ENCODE data around the gene NFKB1. TPM values are rescaled to one million over a fixed set of nuclear protein-coding genes. Genes with fewer than 3 reads are reported as not detected.

NFKB1 gene
- total RNA-seq, 1 experiment from 2014 or later, result 24.7 TPM

GRCh38 chr4:102641793-102642192 lies 140.6 kb downstream of the NFKB1 start:
- H3K27me3 ChIP-seq, result no peaks in the 10 kb centered on the region
- no peaks in the 10 kb centered on the region for H3K36me3 ChIP-seq
- no peaks in the 10 kb centered on the region for H3K9me3 ChIP-seq
- H3K4me3 ChIP-seq, result no peak overlapping the region
- DNase-seq, result no peak

- Histone ChIP-seq H3K36me3 (no peaks in the 10 kb centered on the region), H3K27me3 (no peaks in the 10 kb centered on the region), H3K4me3 (no peak overlapping the region), H3K9me3 (no peaks in the 10 kb centered on the region)
- no peak for DNase-seq
These were observed 141.6 kb downstream of the NFKB1 start for GRCh38 chr4:102642631-102643298.

- Histone ChIP-seq H3K9me3 (no peaks in the 10 kb centered on the region), H3K4me3 (no peak overlapping the region), H3K27me3 (no peaks in the 10 kb centered on the region), H3K36me3 (no peaks in the 10 kb centered on the region)
- no peak for DNase-seq
These were observed 146.0 kb downstream of the NFKB1 start for GRCh38 chr4:102647117-102647516.

GRCh38 chr4:102657206-102657605 lies 156.0 kb downstream of the NFKB1 start:
- Histone ChIP-seq H3K4me3 (no peak overlapping the region), H3K27me3 (no peaks in the 10 kb centered on the region), H3K9me3 (no peaks in the 10 kb centered on the region), H3K36me3 (no peaks in the 10 kb centered on the region)
- DNase-seq, result no peak

GRCh38 chr4:102663073-102663472 lies 161.9 kb downstream of the NFKB1 start:
- H3K36me3 ChIP-seq, result no peaks in the 10 kb centered on the region
- no peaks in the 10 kb centered on the region for H3K27me3 ChIP-seq
- DNase-seq, result peak; percentile 33
- H3K4me3 ChIP-seq, result no peak overlapping the region
- no peaks in the 10 kb centered on the region for H3K9me3 ChIP-seq

GRCh38 chr4:102665527-102665926 lies 164.4 kb downstream of the NFKB1 start:
- Histone ChIP-seq H3K27me3 (no peaks in the 10 kb centered on the region), H3K4me3 (no peak overlapping the region), H3K9me3 (no peaks in the 10 kb centered on the region), H3K36me3 (no peaks in the 10 kb centered on the region)
- DNase-seq, result no peak

Other genes starting within 250 kb of the NFKB1 start
- gene SLC39A8, start 155.9 kb upstream of the NFKB1 start, total RNA-seq (2014; rRNA removed; shearing (Covaris generic); ENCODE audit: low replicate concordance), result 2.1 and 5.5 TPM in 2 replicates